Activated T-helper 1 cell treated with anti-CD3 and anti-CD28 coated beads, Interleukin-12 subunit alpha, Interleukin-12 subunit beta, Interleukin-2, Interleukin-4 antibody, amounts not matched to agents 30 ng/mL and 10 ng/mL and 1 ng/mL, durations not matched to agents 14 hours and 24 hours and 36 hours (primary cell): ENCODE data around the gene SPATA17. TPM values are rescaled to one million over a fixed set of nuclear protein-coding genes. Genes with fewer than 3 reads are reported as not detected.

Experiments
- DNase-seq: peaks from one replicate; pipeline ENCODE4 v3.0.0; 2021; ENCODE audit warnings: low spot score
- H3K27ac Mint-ChIP-seq: one replicate; pipeline ENCODE4 v1.8.0; 2021; ENCODE audit warnings: mild to moderate bottlenecking, mixed read lengths
- H3K27me3 Mint-ChIP-seq: one replicate; pipeline ENCODE4 v1.8.0; 2022; ENCODE audit warnings: mild to moderate bottlenecking, moderate library complexity, mixed read lengths; ENCODE audit not compliant: insufficient read depth
- H3K36me3 Mint-ChIP-seq: one replicate; pipeline ENCODE4 v1.8.0; 2021; ENCODE audit warnings: low read depth, mixed read lengths
- H3K4me1 Mint-ChIP-seq: one replicate; pipeline ENCODE4 v1.8.0; 2021; ENCODE audit warnings: low read depth, mixed read lengths
- H3K4me3 Mint-ChIP-seq: one replicate; pipeline ENCODE4 v1.8.0; 2021; ENCODE audit warnings: mild to moderate bottlenecking, moderate library complexity, mixed read lengths
- H3K9me3 Mint-ChIP-seq: one replicate; pipeline ENCODE4 v1.8.0; 2021; ENCODE audit warnings: mixed read lengths
- intact Hi-C: fragments of 100-400 bp; cut with micrococcal nuclease; formaldehyde crosslinking; loops from one replicate; pipeline ENCODE4 v1.15.1; 2024
- total RNA-seq: library from RNA; stranded (reverse); gene quantifications from 2 replicates; pipeline ENCODE4 v1.2.3, GENCODE V29; 2022

The SPATA17 gene
- total RNA-seq, 1 donor from 2014 or later, result not detected

DNA sequence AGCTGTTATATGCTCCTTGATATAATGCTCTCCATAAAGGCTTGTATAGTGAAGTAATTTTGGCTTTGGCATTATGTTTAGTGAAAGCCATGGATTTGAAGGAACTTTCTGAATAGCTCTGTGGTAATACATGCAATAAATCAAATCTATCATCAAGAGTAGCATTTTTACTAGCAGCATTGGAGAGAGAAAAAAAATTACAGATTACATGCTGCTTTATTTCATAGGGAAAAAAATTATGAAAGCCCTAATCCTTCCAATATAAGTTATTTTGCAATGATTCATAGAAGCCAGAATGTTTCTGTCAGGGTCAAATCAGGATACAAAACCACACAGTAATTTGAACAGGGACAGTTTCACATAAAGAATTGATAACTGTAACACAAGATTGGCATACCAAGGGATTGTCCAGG, 250.0 kb downstream of the SPATA17 start:
- Mint-ChIP-seq H3K4me1 (no peaks in the 10 kb centered on the region), H3K9me3 (no peaks in the 10 kb centered on the region), H3K36me3 (no peaks in the 10 kb centered on the region), H3K27ac (no peak overlapping the region), H3K27me3 (no peaks in the 10 kb centered on the region), H3K4me3 (no peak overlapping the region)
- intact Hi-C loops, result no loop called here
- no peak for DNase-seq

DNA sequence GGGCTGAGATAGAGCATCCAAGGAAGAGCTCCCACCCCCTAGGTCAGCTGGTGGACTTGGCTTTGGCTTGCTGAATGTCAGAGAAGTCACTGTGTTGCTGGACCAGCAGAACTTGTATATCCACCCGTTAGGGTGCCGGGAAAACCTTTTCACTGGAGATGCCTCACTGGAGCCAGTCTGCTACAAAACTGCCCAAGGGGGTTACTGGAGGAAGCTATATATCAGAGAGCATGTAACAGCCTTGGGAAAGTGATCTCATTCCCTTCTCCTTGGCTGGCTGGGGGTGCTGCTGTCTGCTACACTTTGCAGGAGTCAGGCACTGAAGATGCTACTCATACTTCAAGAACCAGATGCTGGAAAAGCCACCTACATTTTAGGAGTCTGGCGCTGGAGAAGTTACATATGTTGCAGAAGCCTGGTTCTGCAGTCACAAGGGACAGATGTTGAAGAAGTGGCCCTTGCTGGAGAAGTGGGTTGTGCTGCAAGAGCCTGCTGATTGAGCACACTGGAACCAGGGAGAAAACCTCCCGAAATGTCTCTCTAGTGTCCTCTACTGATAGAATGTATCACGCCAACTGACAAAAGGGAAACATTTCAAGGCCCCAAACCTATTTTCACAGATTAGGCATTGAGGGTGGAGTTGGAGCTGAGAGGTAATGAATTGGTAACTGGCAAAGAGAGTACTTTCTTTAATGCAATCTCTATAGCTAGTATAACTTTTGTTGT, 250.6 kb downstream of the SPATA17 start:
- no peaks in the 10 kb centered on the region for H3K9me3 Mint-ChIP-seq
- H3K27me3 Mint-ChIP-seq, result no peaks in the 10 kb centered on the region
- no peak overlapping the region for H3K4me3 Mint-ChIP-seq
- H3K4me1 Mint-ChIP-seq, result no peaks in the 10 kb centered on the region
- intact Hi-C loops, result no loop called here
- H3K27ac Mint-ChIP-seq, result no peak overlapping the region
- DNase-seq, result no peak
- H3K36me3 Mint-ChIP-seq, result no peaks in the 10 kb centered on the region

GRCh38 chr1:217885181-217885580, 254.0 kb downstream of the SPATA17 start:
- Mint-ChIP-seq H3K36me3 (no peaks in the 10 kb centered on the region), H3K4me3 (no peak overlapping the region), H3K9me3 (no peaks in the 10 kb centered on the region), H3K4me1 (no peaks in the 10 kb centered on the region), H3K27ac (no peak overlapping the region), H3K27me3 (no peaks in the 10 kb centered on the region)
- no peak for DNase-seq
- intact Hi-C loops, result no loop called here

- DNase-seq, result no peak
- Mint-ChIP-seq H3K4me1 (no peaks in the 10 kb centered on the region), H3K27ac (no peak overlapping the region), H3K36me3 (no peaks in the 10 kb centered on the region), H3K9me3 (no peaks in the 10 kb centered on the region), H3K4me3 (no peak overlapping the region), H3K27me3 (no peaks in the 10 kb centered on the region)
- intact Hi-C loops, result no loop called here
These were observed 257.2 kb downstream of the SPATA17 start for GRCh38 chr1:217888328-217888727.

GRCh38 chr1:217889401-217889800, 258.3 kb downstream of the SPATA17 start:
- Mint-ChIP-seq H3K4me3 (no peak overlapping the region), H3K4me1 (no peaks in the 10 kb centered on the region), H3K9me3 (no peaks in the 10 kb centered on the region), H3K36me3 (no peaks in the 10 kb centered on the region), H3K27ac (no peak overlapping the region), H3K27me3 (no peaks in the 10 kb centered on the region)
- intact Hi-C loops, result no loop called here
- no peak for DNase-seq

DNA sequence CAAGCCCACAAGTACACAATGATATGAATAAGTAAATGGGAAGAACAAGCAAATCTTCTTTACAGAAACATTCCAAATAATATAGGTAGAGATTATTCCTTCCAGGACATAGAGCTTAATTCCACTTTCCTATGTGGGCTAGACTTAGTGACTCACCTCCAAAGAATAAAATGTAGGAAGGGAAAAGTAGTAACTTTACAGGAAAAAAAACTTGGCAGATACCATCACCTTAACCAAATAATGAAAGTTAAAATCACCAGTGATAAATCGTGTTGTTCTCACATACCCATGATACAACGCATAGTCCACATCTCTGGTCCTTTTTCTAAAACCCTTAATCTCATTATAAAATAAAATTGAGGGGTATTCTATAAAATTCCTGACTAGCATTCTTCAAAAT, 260.8 kb downstream of the SPATA17 start:
- no peaks in the 10 kb centered on the region for H3K36me3 Mint-ChIP-seq
- no peak overlapping the region for H3K27ac Mint-ChIP-seq
- no peaks in the 10 kb centered on the region for H3K4me1 Mint-ChIP-seq
- no peaks in the 10 kb centered on the region for H3K27me3 Mint-ChIP-seq
- H3K9me3 Mint-ChIP-seq, result no peaks in the 10 kb centered on the region
- H3K4me3 Mint-ChIP-seq, result no peak overlapping the region
- intact Hi-C loops, result no loop called here
- DNase-seq, result no peak

DNA sequence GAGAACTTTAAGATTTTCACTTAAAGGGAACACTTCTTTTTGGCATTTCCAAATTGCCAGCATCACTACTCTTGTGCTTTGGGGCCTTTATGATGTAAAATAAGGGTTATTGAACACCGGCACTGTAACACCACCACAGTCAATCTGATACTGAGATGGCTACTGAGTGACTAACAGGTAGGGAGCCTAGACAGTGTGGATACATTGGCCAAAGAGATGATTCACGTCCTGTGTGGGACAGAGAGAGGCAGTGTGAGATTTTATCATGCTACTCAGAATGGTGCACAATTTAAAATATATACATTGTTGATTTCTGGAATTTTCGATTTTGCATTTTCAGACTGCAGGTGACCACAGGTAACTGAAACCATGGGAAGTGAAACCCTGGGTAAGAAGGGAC, 261.6 kb downstream of the SPATA17 start:
- Mint-ChIP-seq H3K4me3 (no peak overlapping the region), H3K27me3 (no peaks in the 10 kb centered on the region), H3K9me3 (no peaks in the 10 kb centered on the region), H3K36me3 (no peaks in the 10 kb centered on the region), H3K27ac (no peak overlapping the region), H3K4me1 (no peaks in the 10 kb centered on the region)
- no peak for DNase-seq
- intact Hi-C loops, result no loop called here

DNA sequence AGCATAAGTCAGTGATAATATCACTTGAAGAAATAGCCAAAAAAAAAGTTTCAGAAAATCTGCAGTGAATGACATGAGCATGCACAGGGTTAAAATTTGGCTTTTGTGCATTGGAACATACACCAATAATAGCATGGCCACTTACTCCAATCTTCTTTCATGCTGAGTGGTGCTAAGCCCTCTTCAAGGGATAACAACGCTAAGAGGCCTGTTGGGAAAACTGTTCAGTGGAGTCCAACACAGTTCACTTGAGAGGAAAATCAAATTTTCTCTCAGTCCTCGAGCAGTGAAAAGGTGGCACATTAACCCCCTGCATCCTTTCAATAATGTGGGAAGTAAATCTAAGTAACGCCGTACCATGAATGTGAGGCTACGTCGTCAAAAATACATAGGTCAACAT, 264.7 kb downstream of the SPATA17 start:
- intact Hi-C loops, result no loop called here
- no peaks in the 10 kb centered on the region for H3K9me3 Mint-ChIP-seq
- H3K36me3 Mint-ChIP-seq, result no peaks in the 10 kb centered on the region
- H3K4me1 Mint-ChIP-seq, result no peaks in the 10 kb centered on the region
- no peak overlapping the region for H3K27ac Mint-ChIP-seq
- H3K27me3 Mint-ChIP-seq, result no peaks in the 10 kb centered on the region
- no peak overlapping the region for H3K4me3 Mint-ChIP-seq
- DNase-seq, result no peak

DNA sequence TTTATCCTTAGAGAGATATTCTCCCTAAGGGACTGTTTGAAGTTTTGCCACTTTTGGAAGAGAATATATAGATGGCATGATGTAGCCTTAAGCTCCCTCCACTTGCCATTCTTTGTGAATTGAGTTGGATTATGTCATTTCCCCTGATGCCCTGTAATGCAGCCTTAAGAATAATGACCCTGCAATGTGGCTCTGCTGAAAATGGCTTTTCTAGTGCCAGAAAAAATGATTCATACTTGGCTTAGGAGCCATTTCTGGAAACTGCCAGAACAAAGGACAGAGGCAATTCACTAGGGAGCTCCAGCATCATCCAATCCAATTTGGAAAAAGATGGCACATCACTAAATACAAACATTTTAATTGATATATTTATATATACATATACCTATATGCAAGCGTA, 265.3 kb downstream of the SPATA17 start:
- no peak for DNase-seq
- no peaks in the 10 kb centered on the region for H3K9me3 Mint-ChIP-seq
- intact Hi-C loops, result no loop called here
- H3K27me3 Mint-ChIP-seq, result no peaks in the 10 kb centered on the region
- no peak overlapping the region for H3K27ac Mint-ChIP-seq
- H3K4me3 Mint-ChIP-seq, result no peak overlapping the region
- no peaks in the 10 kb centered on the region for H3K36me3 Mint-ChIP-seq
- no peaks in the 10 kb centered on the region for H3K4me1 Mint-ChIP-seq

DNA sequence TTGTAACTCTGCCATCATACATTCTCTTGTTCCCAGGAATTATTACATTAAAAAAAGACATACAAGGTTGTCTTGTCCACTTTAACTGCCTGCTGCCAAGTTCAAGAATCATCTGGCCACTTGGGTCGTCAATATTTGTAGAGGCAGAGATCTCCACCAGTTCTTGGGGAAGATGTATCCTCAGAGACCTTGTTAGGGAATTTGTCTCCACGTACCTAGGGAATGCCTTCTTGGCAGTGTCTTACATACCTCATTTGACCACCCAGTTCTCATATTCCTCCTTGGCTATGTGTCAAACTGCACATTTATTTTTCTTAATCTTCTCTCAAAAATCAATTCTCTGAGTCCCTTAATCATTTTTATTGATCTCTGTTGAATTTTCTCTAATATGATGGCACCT, 266.0 kb downstream of the SPATA17 start:
- H3K36me3 Mint-ChIP-seq, result no peaks in the 10 kb centered on the region
- no peak for DNase-seq
- no peaks in the 10 kb centered on the region for H3K9me3 Mint-ChIP-seq
- no peaks in the 10 kb centered on the region for H3K4me1 Mint-ChIP-seq
- intact Hi-C loops, result no loop called here
- no peak overlapping the region for H3K27ac Mint-ChIP-seq
- no peak overlapping the region for H3K4me3 Mint-ChIP-seq
- no peaks in the 10 kb centered on the region for H3K27me3 Mint-ChIP-seq

DNA sequence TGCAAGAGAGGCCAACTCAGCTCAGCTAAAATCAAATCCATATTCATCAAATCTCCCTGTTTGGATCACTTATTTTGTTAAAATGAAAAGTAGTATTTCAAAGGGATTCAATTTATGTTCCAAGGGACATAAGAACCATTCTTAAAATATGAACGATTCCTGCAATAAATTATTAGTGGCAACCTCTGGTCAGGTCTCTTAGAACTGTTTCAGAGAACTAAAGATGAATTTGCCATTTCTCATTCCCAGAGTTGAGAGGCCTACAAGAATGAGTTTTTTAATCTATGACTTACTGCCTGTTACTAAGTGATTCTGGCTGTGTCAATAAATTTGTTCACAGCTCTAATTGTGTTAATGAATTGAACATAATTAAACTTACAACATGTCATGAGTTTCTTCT, 268.5 kb downstream of the SPATA17 start:
- H3K36me3 Mint-ChIP-seq, result no peaks in the 10 kb centered on the region
- H3K27ac Mint-ChIP-seq, result no peak overlapping the region
- no peaks in the 10 kb centered on the region for H3K4me1 Mint-ChIP-seq
- no peaks in the 10 kb centered on the region for H3K9me3 Mint-ChIP-seq
- DNase-seq, result no peak
- H3K4me3 Mint-ChIP-seq, result no peak overlapping the region
- intact Hi-C loops, result no loop called here
- no peaks in the 10 kb centered on the region for H3K27me3 Mint-ChIP-seq

- Mint-ChIP-seq H3K36me3 (no peaks in the 10 kb centered on the region), H3K27me3 (no peaks in the 10 kb centered on the region), H3K4me3 (no peak overlapping the region), H3K4me1 (no peaks in the 10 kb centered on the region), H3K27ac (no peak overlapping the region), H3K9me3 (peaks cover 8% of the 10 kb centered on the region)
- intact Hi-C loops, result no loop called here
- DNase-seq, result no peak
These were observed 276.4 kb downstream of the SPATA17 start for GRCh38 chr1:217907504-217907903.

DNA sequence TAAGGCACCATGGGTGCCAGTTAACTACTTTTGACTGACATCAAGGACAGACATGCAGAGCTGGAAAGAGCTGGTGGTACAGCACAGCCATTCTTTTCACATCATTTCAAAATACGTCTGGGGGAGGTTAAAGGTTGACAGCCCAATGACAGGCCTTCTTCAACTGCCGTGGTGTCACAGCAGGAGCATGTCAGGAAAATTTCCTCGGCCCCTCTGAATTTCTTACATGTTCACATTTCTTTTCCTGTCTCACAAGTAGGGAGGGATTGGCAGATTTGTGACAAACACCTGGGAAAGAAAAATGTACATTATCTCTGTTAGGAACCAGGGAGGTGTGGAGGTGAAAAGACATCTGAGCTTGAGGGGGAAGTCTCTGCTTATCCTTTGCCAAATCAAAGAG, 279.1 kb downstream of the SPATA17 start:
- intact Hi-C loops, result no loop called here
- Mint-ChIP-seq H3K9me3 (peaks cover 8% of the 10 kb centered on the region), H3K36me3 (no peaks in the 10 kb centered on the region), H3K27me3 (no peaks in the 10 kb centered on the region), H3K4me1 (no peaks in the 10 kb centered on the region), H3K4me3 (no peak overlapping the region), H3K27ac (no peak overlapping the region)
- DNase-seq, result no peak

DNA sequence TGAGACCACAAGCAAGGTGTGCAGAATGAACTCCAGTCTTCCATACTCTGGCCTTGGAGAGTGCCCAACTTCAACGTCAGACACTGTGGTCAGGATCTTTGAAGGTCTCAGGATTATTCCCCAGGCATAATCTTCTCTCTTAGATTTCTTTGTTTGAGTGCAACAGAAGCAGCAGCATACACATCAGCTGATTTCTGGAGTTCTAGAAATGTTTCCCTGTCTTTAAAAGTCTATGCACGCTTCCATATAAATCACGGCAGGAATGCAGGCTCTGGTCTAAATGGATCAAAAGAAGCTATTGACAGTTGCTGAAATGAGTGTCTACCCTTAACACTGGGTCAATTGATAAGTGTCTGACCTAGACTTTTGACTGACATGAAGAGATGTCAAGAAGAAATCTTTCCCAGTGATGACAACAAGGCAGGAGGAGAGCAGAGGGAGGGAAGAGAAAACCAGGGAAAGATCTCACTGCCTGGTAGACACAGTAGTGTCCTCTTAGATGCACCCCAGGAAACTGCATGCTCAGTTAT, 279.7 kb downstream of the SPATA17 start:
- Mint-ChIP-seq H3K36me3 (no peaks in the 10 kb centered on the region), H3K27me3 (no peaks in the 10 kb centered on the region), H3K9me3 (peaks cover 7% of the 10 kb centered on the region), H3K27ac (no peak overlapping the region), H3K4me3 (no peak overlapping the region), H3K4me1 (no peaks in the 10 kb centered on the region)
- no peak for DNase-seq
- intact Hi-C loops, result no loop called here
